HepG2 (cell line): ENCODE results near the gene KCNMA1. TPM values are rescaled to one million over a fixed set of nuclear protein-coding genes. Genes with fewer than 3 reads are reported as not detected.
A peak's percentile ranks its signal among the peaks of the same experiment; 100 is the strongest.

Source experiments
- ATAC-seq: fragments of 200-7000 bp; cut with Tn5 transposase; 3 replicates; pipeline ENCODE4 v1.9.1; 2020; ENCODE audit warnings: mild to moderate bottlenecking, moderate library complexity
- BruUV-seq: library from RNA; stranded (reverse); fragments of 400-500 nt; replicated peaks from 2 replicates; lab custom pipeline; 2021; lab: Mats Ljungman, UMichigan
- CTCF ChIA-PET: fragments of 300-600 bp; formaldehyde crosslinking; extraction: SDS; loops from one replicate; lab custom pipeline; 2021; ENCODE audit warnings: low total read pairs, inconsistent platforms, low intra/inter-chr PET ratio; lab: Yijun Ruan, JAX
- POLR2A ChIA-PET: fragments of 350-600 bp; sonication (Branson Sonifier 250); formaldehyde crosslinking; loops from one replicate; lab custom pipeline; 2020; ENCODE audit warnings: antibody characterized with exemption, inconsistent platforms; lab: Yijun Ruan, JAX
- DNase-seq: peaks from one replicate; pipeline ENCODE4 v3.0.0-alpha.2; 2015; ENCODE audit warnings: low spot score
- FAIRE-seq: peaks from 3 replicates; lab custom pipeline; 2011; peaks lifted over from hg19 to GRCh38; lab: Jason Lieb, UNC
- H2AFZ ChIP-seq: one replicate; pipeline ENCODE4 v1.6.1; 2011; ENCODE audit warnings: low read length, inconsistent platforms
- H3K27ac ChIP-seq: fragments of 300-600 bp; 3 replicates; pipeline ENCODE4 v1.8.0; 2011; ENCODE audit warnings: mixed run types, mild to moderate bottlenecking, mixed read lengths, low read length, inconsistent platforms; ENCODE audit not compliant: insufficient read depth; ENCODE audit errors: extremely low read length
- H3K27me3 ChIP-seq, 2 experiments: fragments of 200-600 bp in 1 of 2; 2 replicates in 1 of 2; 3 replicates in 1 of 2; pipeline versions ENCODE4 v1.6.0 to v1.8.0; 2011; ENCODE audit warnings: low read length in 2 of 2, mild to moderate bottlenecking in 2 of 2, moderate library complexity in 2 of 2, inconsistent platforms in 1 of 2; ENCODE audit not compliant: insufficient read depth in 2 of 2, control insufficient read depth in 1 of 2
- H3K36me3 ChIP-seq, 2 experiments: fragments of 200-600 bp in 1 of 2; replicated peaks in 1 of 2; 2 replicates in 1 of 2; 3 replicates in 1 of 2; pipeline versions ENCODE4 v1.5.1 to v1.8.0; 2011; ENCODE audit warnings: low read length in 2 of 2, inconsistent platforms in 1 of 2; ENCODE audit not compliant: insufficient read depth in 2 of 2, control insufficient read depth in 1 of 2
- H3K4me1 ChIP-seq: 2 replicates; pipeline ENCODE4 v1.5.1; 2012; ENCODE audit warnings: low read length, inconsistent platforms; ENCODE audit not compliant: insufficient read depth
- H3K4me2 ChIP-seq: 2 replicates; pipeline ENCODE4 v1.6.0; 2011; ENCODE audit warnings: low read depth, low read length, inconsistent platforms
- H3K4me3 ChIP-seq, 3 experiments: fragments of 200-600 bp in 1 of 3; sonication (generic), shearing (Covaris generic) in 1 of 3; replicated peaks in 1 of 3; 2 replicates each; pipeline ENCODE4 v1.5.1; 2011 to 2016; ENCODE audit warnings: low read length in 3 of 3, inconsistent platforms in 2 of 3, low read depth in 2 of 3, mild to moderate bottlenecking in 2 of 3, control low read depth in 1 of 3, mixed read lengths in 1 of 3; ENCODE audit not compliant: insufficient read depth in 1 of 3
- H3K79me2 ChIP-seq: one replicate; pipeline ENCODE4 v1.6.1; 2011; ENCODE audit warnings: low read length, inconsistent platforms; ENCODE audit not compliant: insufficient read depth
- H3K9ac ChIP-seq: 2 replicates; pipeline ENCODE4 v1.6.0; 2011; ENCODE audit warnings: mild to moderate bottlenecking, low read depth, low read length, inconsistent platforms; ENCODE audit not compliant: insufficient read depth
- H3K9me3 ChIP-seq: 2 replicates; pipeline ENCODE4 v1.5.1; 2012; ENCODE audit warnings: mild to moderate bottlenecking, low read length
- H4K20me1 ChIP-seq: 2 replicates; pipeline ENCODE4 v1.6.0; 2011; ENCODE audit warnings: inconsistent platforms, mild to moderate bottlenecking, low read length, moderate library complexity; ENCODE audit not compliant: insufficient read depth
- CBX1 ChIP-seq: IDR thresholded peaks from one replicate; pipeline ENCODE4 v1.6.1; 2016; ENCODE audit warnings: antibody characterized with exemption, low read depth
- FOSL2 ChIP-seq: sonication (generic); formaldehyde crosslinking; IDR thresholded peaks from 2 replicates; pipeline ENCODE4 v1.4.0; 2020; ENCODE audit warnings: missing genetic modification reagents
- HMG20A ChIP-seq: IDR thresholded peaks from 2 replicates; pipeline ENCODE4 v1.6.1; 2016; ENCODE audit warnings: borderline replicate concordance
- HOXD1 ChIP-seq: sonication (generic); formaldehyde crosslinking; IDR thresholded peaks from 2 replicates; pipeline ENCODE4 v1.5.0; 2020; ENCODE audit warnings: missing genetic modification reagents
- KDM6A ChIP-seq: IDR thresholded peaks from 2 replicates; pipeline ENCODE4 v1.6.1; 2016; ENCODE audit warnings: low read depth
- KLF16 ChIP-seq, 2 experiments: sonication (generic) in 1 of 2; formaldehyde crosslinking in 1 of 2; IDR thresholded peaks; 2 replicates each; pipeline versions ENCODE4 v1.6.1 to v1.8.0; 2016 to 2023; ENCODE audit warnings: missing genetic modification reagents in 2 of 2, missing compliant biosample characterization in 1 of 2
- MAFF ChIP-seq: IDR thresholded peaks from 2 replicates; pipeline ENCODE4 v1.6.1; 2011; ENCODE audit warnings: low read depth, low read length, improper control_type of control experiment
- MAFK ChIP-seq, 2 experiments: IDR thresholded peaks in 1 of 2; conservative IDR thresholded peaks in 1 of 2; 2 replicates each; pipeline ENCODE4 v1.6.1; 2011; ENCODE audit warnings: improper control_type of control experiment in 2 of 2, low read length in 2 of 2
- MBNL3 ChIP-seq: fragments of 250-450 bp; sonication (Bioruptor Pico); conservative IDR thresholded peaks from 2 replicates; pipeline ENCODE4 v1.8.0; 2022; ENCODE audit warnings: mild to moderate bottlenecking, inconsistent platforms
- NFE2 ChIP-seq: sonication (generic); formaldehyde crosslinking; IDR thresholded peaks from 2 replicates; pipeline ENCODE4 v1.4.0; 2020; ENCODE audit warnings: missing genetic modification reagents
- POLR2AphosphoS2 ChIP-seq: IDR thresholded peaks from 2 replicates; pipeline ENCODE4 v1.6.1; 2011; ENCODE audit warnings: low read depth, low read length, improper control_type of control experiment
- SAP130 ChIP-seq: IDR thresholded peaks from 2 replicates; pipeline ENCODE4 v1.6.1; 2016; ENCODE audit warnings: low read depth
- ZFY ChIP-seq: sonication (generic); formaldehyde crosslinking; IDR thresholded peaks from 2 replicates; pipeline ENCODE4 v1.4.0; 2020; ENCODE audit warnings: missing genetic modification reagents
- ZNF484 ChIP-seq: sonication (generic); formaldehyde crosslinking; IDR thresholded peaks from 2 replicates; pipeline ENCODE4 v1.5.1; 2020; ENCODE audit warnings: mild to moderate bottlenecking, low read depth, missing genetic modification reagents, borderline replicate concordance
- WGBS: methylation state at CpG from one replicate; pipeline ENCODE4 v1.1.6; 2017; ENCODE audit warnings: low lambda C conversion rate; 5-methylcytosine and 5-hydroxymethylcytosine counted together
- in situ Hi-C: cut with HindIII; loops from 2 replicates; pipeline ENCODE4 v1.10.0; 2017; ENCODE audit warnings: low pct_unique_long_range_greater_than_20kb; ENCODE audit not compliant: extremely low pct_ligation_motif_present
- intact Hi-C: fragments of 100-400 bp; cut with micrococcal nuclease; formaldehyde crosslinking; loops from one replicate; pipeline ENCODE4 v1.10.0; 2022; ENCODE audit not compliant: unreplicated experiment
- polyA plus RNA-seq, 8 experiments: library from polyadenylated mRNA; depleted of rRNA in 3 of 8; stranded (reverse) in 7 of 8; unstranded in 1 of 8; fragments of >200 nt; fragmentation: Illumina TruSeq in 4 of 8; extraction: Trizol in 4 of 8; gene quantifications; 2 replicates each; pipeline versions ENCODE4 v1.2.1 to v1.2.3, GENCODE V29; 2011 to 2016; ENCODE audit warnings: low read depth in 4 of 8, missing spikeins in 1 of 8, mixed read lengths in 1 of 8; ENCODE audit not compliant: insufficient read depth in 1 of 8
- total RNA-seq, 5 experiments: library from RNA; depleted of rRNA; stranded (reverse); fragments of >200 nt; fragmentation: Illumina TruSeq; extraction: Trizol; gene quantifications; 2 replicates each; pipeline ENCODE4 v1.2.3, GENCODE V29; 2016; ENCODE audit warnings: low read depth in 1 of 5
- TF ChIP-seq, protein P1 (sequence below): sonication (generic); formaldehyde crosslinking; IDR thresholded peaks from 2 replicates; pipeline ENCODE4 v1.4.0; 2020; ENCODE audit warnings: mild to moderate bottlenecking, missing genetic modification reagents
- TF ChIP-seq, protein P2 (sequence below): sonication (generic); formaldehyde crosslinking; IDR thresholded peaks from 2 replicates; pipeline ENCODE4 v1.9.0; 2021; ENCODE audit warnings: missing genetic modification reagents, borderline replicate concordance
- TF ChIP-seq, protein P3 (sequence below): sonication (generic); formaldehyde crosslinking; IDR thresholded peaks from 2 replicates; pipeline ENCODE4 v1.5.1; 2020; ENCODE audit warnings: mild to moderate bottlenecking, missing genetic modification reagents, borderline replicate concordance

KCNMA1 gene
- total and polyA plus RNA-seq, 2 of the 13 experiments (the other 11 are each of a cell fraction or from before 2014, with no cell fraction given): 0.02 TPM; not detected in 1

DNA sequence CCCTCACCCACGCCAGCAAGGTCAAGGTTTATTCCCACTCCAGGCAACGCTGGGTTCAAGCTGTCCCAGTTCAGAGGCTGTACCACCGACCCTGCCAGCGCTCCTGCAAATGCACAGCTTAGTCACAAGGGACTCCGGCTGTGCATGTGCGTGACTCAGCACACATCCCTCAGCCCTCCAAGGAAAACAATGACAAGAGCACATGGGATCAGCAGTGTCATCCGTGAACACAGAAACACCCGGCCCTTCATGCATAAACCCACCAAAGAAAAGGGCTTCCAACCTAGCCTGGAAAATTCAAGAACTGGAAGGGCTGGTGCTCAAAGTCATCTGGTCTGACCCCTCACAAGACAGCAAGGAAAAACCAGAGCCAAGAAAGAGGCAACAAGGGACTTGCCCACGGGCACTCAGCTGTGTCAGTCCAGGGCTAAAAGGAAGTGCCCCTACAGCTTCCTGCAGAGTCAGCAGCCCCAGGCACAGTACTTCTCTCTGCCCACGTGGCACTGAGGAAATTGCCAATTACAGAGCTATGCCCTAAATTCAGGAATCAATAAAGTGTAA is 106.1 kb downstream of the KCNMA1 start:
- Histone ChIP-seq H3K4me1 (0 out of 2 replicates have a peak, but pooled peaks cover 9% of the 10 kb centered on the region), H3K27me3 (peaks cover 1 to 6% of the 10 kb centered on the region in 2 experiments; a peak in 4 of 5 replicates), H3K27ac (no peak overlapping the region), H4K20me1 (no peaks in the 10 kb centered on the region), H2AFZ (no peak overlapping the region), H3K36me3 (no peaks in the 10 kb centered on the region), H3K4me3 (no peak overlapping the region), H3K79me2 (no peaks in the 10 kb centered on the region), H3K4me2 (no peak overlapping the region), H3K9ac (no peak overlapping the region), H3K9me3 (no peaks in the 10 kb centered on the region)
- BruUV-seq: no TSS peak
- CTCF ChIA-PET: no interaction called here
- FAIRE-seq: no peak
- peak; percentile 70; the same call in 2 of the 3 replicates for ATAC-seq
- in situ Hi-C loops (no loop called here), intact Hi-C loops (no loop called here)
- WGBS: 14% methylated on average over 9 of the region's 10 CpGs
- no peak for DNase-seq
- POLR2A ChIA-PET: no interaction called here
- TF ChIP-seq, protein P1, sequence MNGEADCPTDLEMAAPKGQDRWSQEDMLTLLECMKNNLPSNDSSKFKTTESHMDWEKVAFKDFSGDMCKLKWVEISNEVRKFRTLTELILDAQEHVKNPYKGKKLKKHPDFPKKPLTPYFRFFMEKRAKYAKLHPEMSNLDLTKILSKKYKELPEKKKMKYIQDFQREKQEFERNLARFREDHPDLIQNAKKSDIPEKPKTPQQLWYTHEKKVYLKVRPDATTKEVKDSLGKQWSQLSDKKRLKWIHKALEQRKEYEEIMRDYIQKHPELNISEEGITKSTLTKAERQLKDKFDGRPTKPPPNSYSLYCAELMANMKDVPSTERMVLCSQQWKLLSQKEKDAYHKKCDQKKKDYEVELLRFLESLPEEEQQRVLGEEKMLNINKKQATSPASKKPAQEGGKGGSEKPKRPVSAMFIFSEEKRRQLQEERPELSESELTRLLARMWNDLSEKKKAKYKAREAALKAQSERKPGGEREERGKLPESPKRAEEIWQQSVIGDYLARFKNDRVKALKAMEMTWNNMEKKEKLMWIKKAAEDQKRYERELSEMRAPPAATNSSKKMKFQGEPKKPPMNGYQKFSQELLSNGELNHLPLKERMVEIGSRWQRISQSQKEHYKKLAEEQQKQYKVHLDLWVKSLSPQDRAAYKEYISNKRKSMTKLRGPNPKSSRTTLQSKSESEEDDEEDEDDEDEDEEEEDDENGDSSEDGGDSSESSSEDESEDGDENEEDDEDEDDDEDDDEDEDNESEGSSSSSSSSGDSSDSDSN: no peak
- no peak for TF ChIP-seq HOXD1 (CRISPR knock-in tag)
- TF ChIP-seq, protein P2, sequence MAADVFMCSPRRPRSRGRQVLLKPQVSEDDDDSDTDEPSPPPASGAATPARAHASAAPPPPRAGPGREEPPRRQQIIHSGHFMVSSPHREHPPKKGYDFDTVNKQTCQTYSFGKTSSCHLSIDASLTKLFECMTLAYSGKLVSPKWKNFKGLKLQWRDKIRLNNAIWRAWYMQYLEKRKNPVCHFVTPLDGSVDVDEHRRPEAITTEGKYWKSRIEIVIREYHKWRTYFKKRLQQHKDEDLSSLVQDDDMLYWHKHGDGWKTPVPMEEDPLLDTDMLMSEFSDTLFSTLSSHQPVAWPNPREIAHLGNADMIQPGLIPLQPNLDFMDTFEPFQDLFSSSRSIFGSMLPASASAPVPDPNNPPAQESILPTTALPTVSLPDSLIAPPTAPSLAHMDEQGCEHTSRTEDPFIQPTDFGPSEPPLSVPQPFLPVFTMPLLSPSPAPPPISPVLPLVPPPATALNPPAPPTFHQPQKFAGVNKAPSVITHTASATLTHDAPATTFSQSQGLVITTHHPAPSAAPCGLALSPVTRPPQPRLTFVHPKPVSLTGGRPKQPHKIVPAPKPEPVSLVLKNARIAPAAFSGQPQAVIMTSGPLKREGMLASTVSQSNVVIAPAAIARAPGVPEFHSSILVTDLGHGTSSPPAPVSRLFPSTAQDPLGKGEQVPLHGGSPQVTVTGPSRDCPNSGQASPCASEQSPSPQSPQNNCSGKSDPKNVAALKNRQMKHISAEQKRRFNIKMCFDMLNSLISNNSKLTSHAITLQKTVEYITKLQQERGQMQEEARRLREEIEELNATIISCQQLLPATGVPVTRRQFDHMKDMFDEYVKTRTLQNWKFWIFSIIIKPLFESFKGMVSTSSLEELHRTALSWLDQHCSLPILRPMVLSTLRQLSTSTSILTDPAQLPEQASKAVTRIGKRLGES (CRISPR knock-in tag): no peak
- no peak for TF ChIP-seq CBX1
- TF ChIP-seq SAP130 (CRISPR knock-in tag): 0 out of 2 replicates have a peak, but pooled peaks have one; percentile 25
- TF ChIP-seq NFE2: 0 out of 2 replicates have a peak, but pooled peaks have one; percentile 39
- TF ChIP-seq MAFF: peak; percentile 1; the same call in 1 of the 2 replicates
- no peak for TF ChIP-seq MBNL3 (CRISPR knock-in tag)
- no peak for TF ChIP-seq KLF16 (CRISPR knock-in tag; IDR thresholded peaks at IDR 0.05)
- TF ChIP-seq FOSL2 (CRISPR knock-in tag): peak; percentile 23; the same call in 1 of the 2 replicates
- no peak for TF ChIP-seq POLR2AphosphoS2
- TF ChIP-seq ZFY (CRISPR knock-in tag): no peak
- peak in 1 of 2 experiments; percentile 24; a peak in 1 of 4 replicates for TF ChIP-seq MAFK (conservative IDR thresholded peaks at IDR 0.05 in 1 of 2, IDR thresholded peaks at IDR 0.05 in 1 of 2; ENCODE audit: low read length in 2 of 2)
- TF ChIP-seq KDM6A (CRISPR knock-in tag): no peak
- no peak for TF ChIP-seq HMG20A (CRISPR knock-in tag)
- TF ChIP-seq, protein P3, sequence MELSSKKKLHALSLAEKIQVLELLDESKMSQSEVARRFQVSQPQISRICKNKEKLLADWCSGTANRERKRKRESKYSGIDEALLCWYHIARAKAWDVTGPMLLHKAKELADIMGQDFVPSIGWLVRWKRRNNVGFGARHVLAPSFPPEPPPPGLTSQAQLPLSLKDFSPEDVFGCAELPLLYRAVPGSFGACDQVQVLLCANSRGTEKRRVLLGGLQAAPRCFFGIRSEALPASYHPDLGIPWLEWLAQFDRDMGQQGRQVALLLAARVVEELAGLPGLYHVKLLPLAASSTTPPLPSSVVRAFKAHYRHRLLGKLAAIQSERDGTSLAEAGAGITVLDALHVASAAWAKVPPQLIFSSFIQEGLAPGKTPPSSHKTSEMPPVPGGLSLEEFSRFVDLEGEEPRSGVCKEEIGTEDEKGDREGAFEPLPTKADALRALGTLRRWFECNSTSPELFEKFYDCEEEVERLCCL (CRISPR knock-in tag): no peak
- TF ChIP-seq ZNF484 (CRISPR knock-in tag): no peak
